Adrenal gland (tissue), 12 donors: ENCODE data around the gene ARHGAP33. TPM values are rescaled to one million over a fixed set of nuclear protein-coding genes. Genes with fewer than 3 reads are reported as not detected.

Experiments used
- DNase-seq, 7 donors: peaks; one replicate each; pipeline ENCODE4 v3.0.0-alpha.2; 2019 to 2020
- H3K27ac ChIP-seq, 5 donors: fragments of 200-600 bp; sonication (generic) in 4 of 5; 1 replicate in 3 of 5; 2 replicates in 2 of 5; pipeline versions ENCODE4 v1.5.1 to v1.8.0; 2016 to 2020; ENCODE audit warnings: mild to moderate bottlenecking in 1 of 5
- H3K27me3 ChIP-seq: fragments of 200-600 bp; 2 replicates; pipeline ENCODE4 v1.8.0; 2021
- H3K36me3 ChIP-seq, 2 donors: fragments of 200-600 bp; replicated peaks in 1 of 2; 1 replicate in 1 of 2; 2 replicates in 1 of 2; pipeline versions ENCODE4 v1.5.1 to v1.8.0; 2018 to 2022
- H3K4me1 ChIP-seq, 2 donors: fragments of 200-600 bp; replicated peaks in 1 of 2; 1 replicate in 1 of 2; 2 replicates in 1 of 2; pipeline versions ENCODE4 v1.5.1 to v1.8.0; 2018 to 2021
- H3K4me3 ChIP-seq, 4 donors: fragments of 200-600 bp; sonication (generic) in 3 of 4; one replicate each; pipeline ENCODE4 v1.5.1; 2016 to 2018
- H3K9me3 ChIP-seq, 3 donors: fragments of 200-600 bp; sonication (generic) in 1 of 3; replicated peaks in 1 of 3; 1 replicate in 2 of 3; 2 replicates in 1 of 3; pipeline versions ENCODE4 v1.5.1 to v1.8.0; 2016 to 2021
- CTCF ChIP-seq, 6 experiments: fragments of 450-650 bp in 4 of 6; fragments of 200-600 bp in 2 of 6; sonication (generic) in 1 of 6; IDR thresholded peaks; 1 replicate in 5 of 6; 2 replicates in 1 of 6; pipeline versions ENCODE4 v1.5.1 to v1.8.0; 2016 to 2021; ENCODE audit warnings: antibody characterized with exemption in 6 of 6, mild to moderate bottlenecking in 2 of 6, moderate library complexity in 1 of 6
- POLR2A ChIP-seq, 2 donors: fragments of 450-650 bp; IDR thresholded peaks; one replicate each; pipeline ENCODE4 v1.6.1; 2017; ENCODE audit warnings: antibody characterized with exemption in 2 of 2, mild to moderate bottlenecking in 2 of 2, moderate library complexity in 1 of 2
- WGBS, 4 donors: extraction: QIAGEN DNeasy Blood & Tissue Kit in 2 of 4; methylation state at CpG; one replicate each; pipeline versions ENCODE4 v1.1.5 to v1.1.7; 2013 to 2017; 5-methylcytosine and 5-hydroxymethylcytosine counted together
- intact Hi-C, 2 donors: fragments of 100-400 bp; cut with DNase I; formaldehyde crosslinking; loops; one replicate each; pipeline versions ENCODE4 v1.14.1 to v1.15.0; 2022 to 2023
- polyA plus RNA-seq, 3 donors: library from polyadenylated mRNA; stranded (reverse); fragments of 200-250 nt in 2 of 3; fragments of 350-450 nt in 1 of 3; fragmentation: Illumina TruSeq in 1 of 3; extraction: RNeasy Lipid Tissue Mini Kit (QIAGEN cat#74804) in 1 of 3; gene quantifications; one replicate each; pipeline ENCODE4 v1.2.3, GENCODE V29; 2013 to 2014
- total RNA-seq, 9 donors: library from RNA; depleted of rRNA in 4 of 9; stranded (reverse); fragments of >200 nt in 4 of 9; fragments of 120-200 nt in 1 of 9; fragmentation: NEBNext Ultra II Directional in 1 of 9; extraction: Animal tissue kit (Norgen Biotek cat#: 25700) in 1 of 9; gene quantifications; one replicate each; pipeline versions ENCODE4 v1.1.0 to v1.2.4, GENCODE V29; 2013 to 2023
- donor health status: healthy with polysubstance abuse.
- donor health status: Bipolar disorder and iron deficiency.
- donor health status: DM: yes; HTN: yes; CAD: no.
- donor health status: DM: no; HTN: no; CAD: no.
- donor health status: DM: no; HTN: no; CAD: no.
- donor health status: DM: yes; HTN: yes; CAD: no.

Gene ARHGAP33
- total and polyA plus RNA-seq, 12 donors: 0.54 to 90.3 (median 5.5) TPM

DNA sequence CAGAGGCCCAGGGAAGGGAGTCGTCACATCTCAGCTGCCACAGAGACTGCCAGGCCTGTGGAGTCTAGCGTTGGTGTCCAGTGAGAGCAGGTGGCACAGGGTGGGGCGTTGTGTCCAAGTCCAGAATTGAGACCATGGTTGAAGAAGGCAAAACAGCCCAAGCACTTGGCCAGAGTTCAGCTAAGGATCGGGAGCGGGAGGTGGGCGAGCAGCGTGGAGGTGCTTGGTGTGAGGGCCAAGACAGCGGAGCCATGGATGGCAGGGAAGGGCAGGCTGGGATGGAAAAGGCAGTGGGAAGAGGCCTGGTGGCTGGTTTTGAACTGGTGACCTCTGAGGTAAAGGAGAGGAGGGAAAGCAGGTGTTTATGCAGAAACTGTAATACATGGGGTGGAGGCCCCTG lies 41.1 kb upstream of the ARHGAP33 start:
- peak in 1 of 7 donors; percentile 41 for DNase-seq
- H3K4me1 ChIP-seq: peaks cover 7 to 10% of the 10 kb centered on the region in 2 donors
- no peak for TF ChIP-seq POLR2A (IDR thresholded peaks at IDR 0.05)
- TF ChIP-seq CTCF (IDR thresholded peaks at IDR 0.05): no peak
- H3K27ac ChIP-seq: peak overlapping the region; percentile 39 to 91 (median 73)
- H3K27me3 ChIP-seq: no peaks in the 10 kb centered on the region
- intact Hi-C loops: no loop called here
- no peak overlapping the region for H3K4me3 ChIP-seq
- WGBS, 4 donors: 79 to 83% (median 82%) methylated on average over 8 of the region's 8 CpGs
- peaks cover 0 to 93% of the 10 kb centered on the region in 2 donors for H3K36me3 ChIP-seq
- no peaks in the 10 kb centered on the region for H3K9me3 ChIP-seq

GRCh38 chr19:35734889-35735288 lies 40.5 kb upstream of the ARHGAP33 start:
- no peak for DNase-seq
- TF ChIP-seq POLR2A (IDR thresholded peaks at IDR 0.05): no peak
- Histone ChIP-seq H3K27ac (peak overlapping the region in 1 of 5 donors; percentile 91), H3K4me1 (peaks cover 12 to 16% of the 10 kb centered on the region in 2 donors), H3K36me3 (peaks cover 0 to 87% of the 10 kb centered on the region in 2 donors), H3K27me3 (no peaks in the 10 kb centered on the region), H3K4me3 (no peak overlapping the region), H3K9me3 (no peaks in the 10 kb centered on the region)
- WGBS, 4 donors: 88 to 93% (median 89%) methylated on average over 5 of the region's 5 CpGs
- intact Hi-C loops: no loop called here

DNA sequence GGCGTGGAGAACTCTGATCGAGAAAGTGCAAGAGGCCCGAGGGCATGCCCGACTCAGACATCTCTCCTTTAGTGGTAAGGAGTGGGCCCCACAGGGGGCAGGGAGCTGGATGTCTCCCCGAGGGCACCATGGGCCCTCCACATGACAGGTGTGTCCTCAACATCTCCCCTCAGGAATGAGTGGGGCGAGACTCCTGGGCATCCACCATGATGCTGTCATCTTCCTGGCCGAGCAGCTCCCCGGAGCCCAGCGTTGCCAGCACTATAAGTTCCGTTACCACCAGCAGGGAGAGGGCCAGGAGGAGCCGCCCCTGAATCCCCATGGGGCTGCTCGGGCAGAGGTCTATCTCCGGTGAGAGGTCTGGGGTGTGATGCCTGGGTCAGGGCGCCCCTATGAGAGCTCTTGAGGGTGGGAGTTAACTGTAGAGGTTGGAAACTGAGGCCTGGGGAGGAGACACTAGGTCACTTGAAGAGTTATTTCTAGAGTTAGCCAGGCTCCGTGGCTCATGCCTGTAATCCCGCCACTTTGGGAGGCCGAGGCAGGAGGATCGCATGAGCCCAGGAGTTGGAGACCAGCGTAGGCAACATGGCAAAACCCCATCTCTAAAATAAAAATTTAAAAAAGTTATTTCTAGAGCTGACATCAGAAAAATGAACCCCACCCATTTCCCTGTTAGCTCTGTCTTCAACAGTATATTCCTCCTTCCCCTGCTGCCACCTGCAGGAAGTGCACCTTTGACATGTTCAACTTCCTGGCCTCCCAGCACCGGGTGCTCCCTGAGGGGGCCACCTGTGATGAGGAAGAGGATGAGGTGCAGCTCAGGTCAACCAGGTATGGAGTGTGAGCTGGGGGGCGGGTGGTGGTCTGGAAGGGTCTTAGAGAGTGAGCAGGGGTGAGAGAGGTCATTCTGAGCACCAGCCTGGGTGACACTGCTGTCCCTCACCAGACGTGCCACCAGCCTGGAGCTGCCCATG lies 38.2 kb upstream of the ARHGAP33 start:
- intact Hi-C loops: no loop called here
- Histone ChIP-seq H3K27me3 (no peaks in the 10 kb centered on the region), H3K36me3 (peaks cover 0 to 64% of the 10 kb centered on the region in 2 donors), H3K4me1 (peaks cover 21 to 28% of the 10 kb centered on the region in 2 donors), H3K4me3 (no peak overlapping the region), H3K9me3 (no peaks in the 10 kb centered on the region), H3K27ac (no peak overlapping the region)
- 88 to 91% (median 89%) methylated on average over 13 to 22 of the region's 22 CpGs for WGBS, 4 donors
- TF ChIP-seq POLR2A (IDR thresholded peaks at IDR 0.05) (no peak), CTCF (IDR thresholded peaks at IDR 0.05) (peak in 1 of 6 experiments; percentile 12)
- no peak for DNase-seq

DNA sequence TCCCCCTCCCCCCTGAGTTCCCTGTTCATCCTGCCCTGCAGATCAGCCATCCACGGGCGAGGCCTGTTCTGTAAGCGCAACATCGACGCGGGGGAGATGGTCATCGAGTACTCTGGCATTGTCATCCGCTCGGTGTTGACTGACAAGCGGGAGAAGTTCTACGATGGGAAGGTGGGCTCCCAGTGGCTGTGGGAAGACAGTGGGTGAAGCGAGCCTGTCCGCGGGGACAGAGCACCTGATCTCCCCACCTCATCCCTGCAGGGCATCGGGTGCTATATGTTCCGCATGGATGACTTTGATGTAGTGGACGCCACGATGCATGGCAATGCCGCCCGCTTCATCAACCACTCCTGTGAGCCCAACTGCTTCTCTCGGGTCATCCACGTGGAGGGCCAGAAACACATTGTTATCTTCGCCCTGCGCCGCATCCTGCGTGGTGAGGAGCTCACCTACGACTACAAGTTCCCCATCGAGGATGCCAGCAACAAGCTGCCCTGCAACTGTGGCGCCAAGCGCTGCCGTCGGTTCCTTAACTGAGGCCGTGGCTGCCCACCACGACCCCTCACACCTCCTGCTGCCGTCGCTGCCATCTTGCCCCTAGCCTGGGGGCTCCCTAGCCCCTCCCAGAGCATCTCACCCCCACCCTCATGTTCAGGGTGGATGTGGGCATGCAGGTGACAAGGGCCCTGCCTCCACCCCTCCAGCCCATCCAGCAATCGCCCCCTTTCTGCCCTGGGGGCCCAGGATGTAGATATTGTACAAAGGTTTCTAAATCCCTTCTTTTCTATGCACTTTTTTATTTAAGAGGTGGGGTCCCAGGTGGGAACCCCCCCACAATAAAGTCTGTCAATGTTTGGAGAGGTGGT lies 37.1 kb upstream of the ARHGAP33 start:
- peak in 1 of 7 donors; percentile 11 for DNase-seq

More for the DNA sequence above, 37.1 kb upstream of the ARHGAP33 start:
- peaks cover 21 to 32% of the 10 kb centered on the region in 2 donors for H3K4me1 ChIP-seq
- intact Hi-C loops: no loop called here
- H3K27me3 ChIP-seq: no peaks in the 10 kb centered on the region
- H3K27ac ChIP-seq: no peak overlapping the region
- TF ChIP-seq POLR2A (IDR thresholded peaks at IDR 0.05) (no peak), CTCF (IDR thresholded peaks at IDR 0.05) (no peak)
- H3K36me3 ChIP-seq: peaks cover 0 to 58% of the 10 kb centered on the region in 2 donors
- H3K4me3 ChIP-seq: no peak overlapping the region
- H3K9me3 ChIP-seq: no peaks in the 10 kb centered on the region
- WGBS, 4 donors: 90 to 93% (median 92%) methylated on average over 35 to 37 of the region's 37 CpGs
